ENCODE measurements around the gene RUSC1.

DNA sequence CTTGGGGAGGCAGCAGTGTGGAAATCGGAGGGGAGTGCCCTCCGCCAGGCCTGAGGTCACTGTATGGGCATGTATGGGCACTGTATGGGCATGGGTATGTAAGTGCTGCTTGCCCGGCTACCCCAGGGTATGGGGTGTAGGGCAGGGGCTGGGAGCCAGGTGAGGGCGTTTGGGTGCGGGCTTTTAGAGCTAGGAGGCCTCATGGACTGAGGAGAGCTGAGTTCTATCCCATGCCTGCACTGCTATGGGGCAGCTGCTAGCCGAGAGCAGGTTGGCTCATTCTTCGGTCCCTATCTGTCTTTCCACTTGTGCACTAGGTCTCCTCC, 24.8 kb upstream of the RUSC1 start:
- no peak for TF ChIP-seq POLR2A (IDR thresholded peaks at IDR 0.05; ENCODE audit: low read depth, low read length)
- TF ChIP-seq POLR2AphosphoS5 (IDR thresholded peaks at IDR 0.05; ENCODE audit: low read depth, low read length): no peak
- TF ChIP-seq TAF1 (IDR thresholded peaks at IDR 0.05; ENCODE audit: borderline replicate concordance, low read depth, low read length): no peak
